GM10248 (cell line): Measurements from ENCODE around the gene PMEPA1.

Experiments used
- CTCF ChIA-PET: fragments of 300-600 bp; sonication (Branson Sonifier 250); formaldehyde crosslinking; extraction: SDS; loops from one replicate; lab custom pipeline; 2021; ENCODE audit warnings: antibody characterized with exemption; lab: Yijun Ruan, JAX
- POLR2A ChIA-PET: fragments of 350-650 bp; sonication (Branson Sonifier 250); formaldehyde crosslinking; extraction: SDS; loops from one replicate; lab custom pipeline; 2020; ENCODE audit warnings: antibody characterized with exemption; lab: Yijun Ruan, JAX
- DNase-seq: peaks from one replicate; pipeline ENCODE4 v3.0.0; 2012; ENCODE audit errors: extremely low spot score
- TF ChIP-seq, protein P1 (sequence below): IDR thresholded peaks from 2 replicates; pipeline ENCODE4 v1.5.1; 2012; ENCODE audit warnings: mild to moderate bottlenecking, low read depth; ENCODE audit errors: extremely low read depth, missing control alignments, control extremely low read depth

Gene PMEPA1

DNA sequence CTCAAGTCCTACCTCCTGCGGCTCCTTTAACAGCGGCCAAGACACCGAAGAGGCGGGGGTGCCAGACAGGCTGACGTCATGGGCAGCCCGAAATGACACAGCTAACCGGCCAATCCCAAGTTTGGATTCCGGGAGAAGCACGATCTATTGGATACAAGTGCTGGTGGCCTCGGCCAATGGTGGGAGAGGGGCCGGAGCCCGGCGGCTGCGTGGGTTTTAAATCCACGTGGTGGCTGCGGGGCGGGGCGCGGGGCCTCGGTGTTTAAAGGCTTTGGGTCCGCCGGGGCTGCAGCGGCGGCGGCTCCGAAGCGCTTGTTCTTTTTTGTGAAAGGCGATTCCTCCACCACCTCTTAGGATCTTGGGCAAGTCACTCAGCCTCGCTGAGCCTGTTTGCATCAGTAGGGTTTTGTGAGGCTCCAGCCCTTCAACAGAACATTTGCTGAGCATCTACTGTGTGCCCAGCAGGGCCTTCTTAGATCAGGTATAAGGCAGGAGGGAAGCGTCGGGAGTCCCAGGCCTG lies 8.7 kb upstream of the PMEPA1 start:
- DNase-seq, result peak; percentile 92
- TF ChIP-seq, protein P1, sequence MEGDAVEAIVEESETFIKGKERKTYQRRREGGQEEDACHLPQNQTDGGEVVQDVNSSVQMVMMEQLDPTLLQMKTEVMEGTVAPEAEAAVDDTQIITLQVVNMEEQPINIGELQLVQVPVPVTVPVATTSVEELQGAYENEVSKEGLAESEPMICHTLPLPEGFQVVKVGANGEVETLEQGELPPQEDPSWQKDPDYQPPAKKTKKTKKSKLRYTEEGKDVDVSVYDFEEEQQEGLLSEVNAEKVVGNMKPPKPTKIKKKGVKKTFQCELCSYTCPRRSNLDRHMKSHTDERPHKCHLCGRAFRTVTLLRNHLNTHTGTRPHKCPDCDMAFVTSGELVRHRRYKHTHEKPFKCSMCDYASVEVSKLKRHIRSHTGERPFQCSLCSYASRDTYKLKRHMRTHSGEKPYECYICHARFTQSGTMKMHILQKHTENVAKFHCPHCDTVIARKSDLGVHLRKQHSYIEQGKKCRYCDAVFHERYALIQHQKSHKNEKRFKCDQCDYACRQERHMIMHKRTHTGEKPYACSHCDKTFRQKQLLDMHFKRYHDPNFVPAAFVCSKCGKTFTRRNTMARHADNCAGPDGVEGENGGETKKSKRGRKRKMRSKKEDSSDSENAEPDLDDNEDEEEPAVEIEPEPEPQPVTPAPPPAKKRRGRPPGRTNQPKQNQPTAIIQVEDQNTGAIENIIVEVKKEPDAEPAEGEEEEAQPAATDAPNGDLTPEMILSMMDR, result no peak
- POLR2A ChIA-PET, result no interaction called here
- CTCF ChIA-PET, result interaction anchor here (1.6 kb wide), 1 partner anchor 10 kb away, joined by 5 read pairs; no protein-coding TSS in a partner anchor

DNA sequence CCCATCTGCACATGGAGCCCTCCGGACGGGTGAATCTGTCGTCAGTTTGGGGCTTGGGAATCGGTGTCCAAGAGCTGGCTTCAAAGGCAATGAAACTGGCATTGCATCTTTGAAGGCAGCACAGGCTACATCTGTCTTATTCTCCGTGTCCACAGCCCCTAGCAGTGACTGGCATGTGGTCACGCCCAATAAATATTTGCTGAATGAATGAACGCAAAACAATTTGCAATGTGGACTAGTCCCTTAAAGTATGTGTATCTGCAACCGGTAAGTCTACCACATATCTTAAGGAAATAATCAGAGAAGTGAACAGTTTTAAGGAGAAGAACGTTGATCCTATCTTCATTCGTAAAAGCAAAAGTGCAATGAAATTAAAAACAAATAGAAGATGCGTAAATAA lies 8.0 kb upstream of the PMEPA1 start:
- no peak for DNase-seq
- CTCF ChIA-PET, result no interaction called here
- POLR2A ChIA-PET, result no interaction called here
- TF ChIP-seq, protein P1, result no peak

DNA sequence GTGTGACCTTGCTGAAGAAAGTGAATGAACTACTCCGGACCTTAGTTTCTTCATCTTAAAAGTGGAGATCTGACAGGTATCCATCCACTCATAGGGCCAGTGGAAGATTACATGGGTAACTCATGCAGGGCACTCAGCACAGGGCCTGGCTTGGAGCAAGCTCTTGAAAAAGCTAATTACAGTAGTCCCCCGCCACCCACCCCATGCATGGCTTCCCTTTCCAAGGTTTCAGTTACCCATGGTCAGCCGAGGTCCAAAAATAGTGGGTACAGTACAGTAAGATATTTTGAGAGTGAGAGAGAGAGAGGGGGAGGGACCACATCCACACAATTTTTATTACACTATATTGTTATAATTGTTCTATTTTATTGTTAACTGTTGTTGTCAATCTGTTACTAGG lies 7.1 kb upstream of the PMEPA1 start:
- TF ChIP-seq, protein P1, result no peak
- POLR2A ChIA-PET, result no interaction called here
- DNase-seq, result no peak
- CTCF ChIA-PET, result interaction anchor here (0.6 to 1.4 kb wide), 2 partner anchors 15 to 16 kb away, joined by 3 read pairs; no protein-coding TSS in a partner anchor

DNA sequence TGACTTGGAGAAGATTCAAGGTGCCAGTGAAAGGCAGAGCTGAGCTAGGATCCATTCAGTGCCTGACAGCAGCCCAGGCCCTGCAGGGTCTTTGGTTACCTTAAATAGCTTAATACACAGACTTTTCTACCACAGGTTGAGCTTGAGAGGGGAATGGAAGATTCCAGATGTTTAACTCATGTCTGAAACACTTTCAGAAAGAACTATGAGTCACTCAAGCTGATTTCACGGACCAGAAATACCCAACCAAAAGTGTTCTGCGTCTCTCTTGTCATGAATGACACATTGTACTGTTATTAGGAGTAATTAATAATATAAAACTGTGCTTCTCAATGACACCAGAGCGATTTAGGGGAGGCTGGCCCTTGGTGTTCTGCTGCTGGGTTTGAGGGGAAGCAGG lies 6.4 kb upstream of the PMEPA1 start:
- ChIA-PET CTCF (interaction anchor here (0.6 to 1.4 kb wide), 2 partner anchors 14 to 16 kb away, joined by 3 read pairs; no protein-coding TSS in a partner anchor), POLR2A (no interaction called here)
- TF ChIP-seq, protein P1, result no peak
- DNase-seq, result no peak

DNA sequence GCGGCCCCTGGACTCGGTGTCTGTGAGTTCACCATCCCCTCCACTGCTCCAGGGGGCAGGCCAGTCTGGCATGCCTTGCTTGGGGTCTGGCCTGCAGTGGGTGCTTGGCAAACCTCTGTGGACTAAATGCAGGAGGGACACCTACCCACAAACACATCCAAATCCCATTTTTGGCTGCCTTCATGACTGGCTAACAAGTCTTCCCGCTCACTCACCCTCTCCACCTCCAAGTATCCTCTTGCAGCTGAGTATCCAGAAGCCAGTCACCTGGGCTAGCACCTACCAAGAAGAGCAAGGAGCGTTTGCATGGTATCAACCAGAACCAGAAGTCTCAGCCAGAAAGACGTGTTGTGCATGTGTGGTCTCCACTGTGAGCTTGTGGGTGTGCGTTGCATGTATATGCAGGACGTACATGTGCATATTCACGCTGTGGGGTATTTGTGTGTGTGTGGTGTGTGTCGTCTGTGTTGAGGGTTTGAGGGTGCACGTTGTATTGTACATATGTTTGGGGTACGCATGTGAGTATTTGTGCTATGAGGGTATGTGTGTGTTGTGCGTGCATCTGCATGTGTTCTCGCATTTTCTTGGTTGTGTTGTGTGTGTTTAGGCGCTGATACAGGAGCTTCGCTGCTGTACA lies 5.6 kb upstream of the PMEPA1 start:
- POLR2A ChIA-PET, result no interaction called here
- DNase-seq, result no peak
- TF ChIP-seq, protein P1, result no peak
- CTCF ChIA-PET, result no interaction called here

DNA sequence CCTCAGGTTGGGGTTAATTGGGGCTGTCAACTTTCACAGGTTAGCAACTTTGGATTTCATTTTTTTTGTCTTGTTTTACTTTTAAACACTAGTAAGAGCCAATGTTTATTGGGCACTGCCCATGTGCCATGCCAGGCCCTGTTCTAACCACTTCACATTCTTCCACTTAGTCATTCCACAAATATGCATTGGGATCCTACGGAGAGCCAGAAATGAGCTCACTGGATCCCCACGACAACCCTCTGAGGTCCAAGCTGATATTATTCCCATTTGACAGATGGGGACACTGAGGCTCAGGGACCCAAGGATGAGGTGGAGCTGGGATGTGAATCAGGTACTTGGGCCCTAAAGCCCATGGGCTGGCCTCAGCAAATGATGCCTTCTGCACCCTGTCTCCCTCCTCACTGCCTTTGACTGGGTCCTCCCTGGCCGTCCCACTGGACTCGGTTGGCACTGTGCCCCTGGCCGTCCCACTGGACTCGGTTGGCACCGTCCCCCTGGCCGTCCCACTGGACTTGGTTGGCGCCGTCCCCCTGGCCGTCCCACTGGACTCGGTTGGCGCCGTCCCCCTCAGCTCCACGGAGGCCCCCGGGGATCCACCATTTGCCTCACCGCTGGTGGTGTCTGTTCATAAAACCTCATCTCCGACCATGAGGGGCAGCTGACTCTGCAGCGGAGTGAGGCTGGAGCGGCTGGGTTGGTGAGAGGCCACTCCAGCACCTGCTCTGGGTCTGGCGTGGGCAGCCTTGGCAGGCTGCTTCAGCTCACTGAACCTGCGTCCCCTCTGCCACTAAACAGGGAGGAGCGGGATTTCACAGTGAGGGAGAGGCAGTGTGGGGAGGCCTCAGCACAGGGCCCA lies 4.8 kb upstream of the PMEPA1 start:
- CTCF ChIA-PET, result no interaction called here
- TF ChIP-seq, protein P1, result no peak
- DNase-seq, result no peak
- POLR2A ChIA-PET, result no interaction called here
